NCI-H345 treated with DMSO at 0.1 percent for 48 hours (cell line): ENCODE measurements around the gene POLR2E.

Experiments used
- DNase-seq: peaks from one replicate; lab custom pipeline; 2025; ENCODE audit not compliant: unreplicated experiment; lab: John Stamatoyannopoulos, UW

POLR2E gene

GRCh38 chr19:1111641-1112267, 16.6 kb upstream of the POLR2E start:
- DNase-seq: no peak

- no peak for DNase-seq
These were observed 15.8 kb upstream of the POLR2E start for GRCh38 chr19:1110809-1111640.

GRCh38 chr19:1109697-1110671, 14.8 kb upstream of the POLR2E start:
- DNase-seq: no peak

GRCh38 chr19:1109032-1109551, 13.9 kb upstream of the POLR2E start:
- no peak for DNase-seq

GRCh38 chr19:1108291-1109031, 13.3 kb upstream of the POLR2E start:
- DNase-seq: no peak

- DNase-seq: no peak
These were observed 12.6 kb upstream of the POLR2E start for GRCh38 chr19:1107661-1108261.

GRCh38 chr19:1106841-1107660, 11.9 kb upstream of the POLR2E start:
- no peak for DNase-seq

GRCh38 chr19:1105873-1106840, 11.0 kb upstream of the POLR2E start:
- DNase-seq: no peak

GRCh38 chr19:1105008-1105872, 10.1 kb upstream of the POLR2E start:
- DNase-seq: no peak

- peak; percentile 40 for DNase-seq
These were observed 9.3 kb upstream of the POLR2E start for GRCh38 chr19:1104311-1105007.

- peak; percentile 95 for DNase-seq
These were observed 8.6 kb upstream of the POLR2E start, which contains the start of gene GPX4 for GRCh38 chr19:1103708-1104310. Gene GPX4 (plus strand): TSS chr19:1103994. CDS start chr19:1104044, 50 bp downstream.

GRCh38 chr19:1103132-1103707, 8.0 kb upstream of the POLR2E start:
- DNase-seq: no peak

GRCh38 chr19:1102407-1103131, 7.4 kb upstream of the POLR2E start:
- no peak for DNase-seq

- DNase-seq: no peak
These were observed 6.1 kb upstream of the POLR2E start for GRCh38 chr19:1101337-1101698.
